ENCODE data around the gene C14orf132.

The C14orf132 gene

DNA sequence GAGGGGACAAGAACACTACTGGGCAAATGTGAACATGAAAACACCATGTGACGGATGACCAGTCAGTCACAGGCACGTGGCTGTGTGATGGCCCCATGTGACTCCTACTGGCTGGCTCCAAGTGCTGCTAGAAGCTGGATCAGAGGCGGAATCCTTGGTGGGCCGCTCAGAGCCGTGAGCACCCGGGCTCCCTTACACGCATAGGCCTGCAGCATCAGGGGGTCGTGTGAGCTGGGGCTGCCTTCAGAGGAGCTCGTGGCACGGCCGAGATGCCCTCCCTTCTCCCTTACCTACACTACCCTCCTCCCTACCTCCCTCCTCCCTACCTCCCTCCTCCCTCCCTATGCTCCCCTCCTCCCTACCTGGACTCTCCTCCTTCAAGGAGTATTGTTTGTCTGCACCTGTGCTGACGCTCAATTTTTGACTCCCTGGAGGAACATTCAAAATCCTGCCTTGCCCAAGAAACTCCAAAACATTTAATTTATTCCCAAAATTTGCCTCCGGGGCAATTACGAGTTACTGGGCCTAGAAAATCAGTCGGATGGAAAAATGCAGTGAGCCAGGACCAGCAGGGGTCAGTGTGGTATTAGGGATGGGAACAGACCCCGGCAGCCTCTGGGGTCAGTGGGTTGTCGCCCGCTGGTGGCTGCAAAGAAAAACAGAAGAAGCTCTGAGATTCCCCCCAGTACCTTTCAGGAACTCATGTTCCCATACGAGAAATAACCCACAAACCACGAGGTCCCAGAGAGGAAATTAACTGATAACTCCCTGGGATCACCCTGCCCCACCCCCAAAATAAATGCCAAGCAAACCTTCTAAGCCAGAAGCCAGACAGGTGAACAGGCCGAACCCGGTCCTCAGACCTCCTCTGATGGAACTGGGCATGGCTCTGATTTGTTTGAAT lies 61.3 kb downstream of the C14orf132 start:
- peak; percentile 41 for FAIRE-seq
- peak; percentile 58 for DNase-seq (ENCODE audit: insufficient read length, low spot score)
- TF ChIP-seq PAX5 (IDR thresholded peaks at IDR 0.05; ENCODE audit: insufficient read depth, low read length, severe bottlenecking) = peak; percentile 34
- no peak for TF ChIP-seq TAF1 (IDR thresholded peaks at IDR 0.05; ENCODE audit: low read depth, low read length)

DNA sequence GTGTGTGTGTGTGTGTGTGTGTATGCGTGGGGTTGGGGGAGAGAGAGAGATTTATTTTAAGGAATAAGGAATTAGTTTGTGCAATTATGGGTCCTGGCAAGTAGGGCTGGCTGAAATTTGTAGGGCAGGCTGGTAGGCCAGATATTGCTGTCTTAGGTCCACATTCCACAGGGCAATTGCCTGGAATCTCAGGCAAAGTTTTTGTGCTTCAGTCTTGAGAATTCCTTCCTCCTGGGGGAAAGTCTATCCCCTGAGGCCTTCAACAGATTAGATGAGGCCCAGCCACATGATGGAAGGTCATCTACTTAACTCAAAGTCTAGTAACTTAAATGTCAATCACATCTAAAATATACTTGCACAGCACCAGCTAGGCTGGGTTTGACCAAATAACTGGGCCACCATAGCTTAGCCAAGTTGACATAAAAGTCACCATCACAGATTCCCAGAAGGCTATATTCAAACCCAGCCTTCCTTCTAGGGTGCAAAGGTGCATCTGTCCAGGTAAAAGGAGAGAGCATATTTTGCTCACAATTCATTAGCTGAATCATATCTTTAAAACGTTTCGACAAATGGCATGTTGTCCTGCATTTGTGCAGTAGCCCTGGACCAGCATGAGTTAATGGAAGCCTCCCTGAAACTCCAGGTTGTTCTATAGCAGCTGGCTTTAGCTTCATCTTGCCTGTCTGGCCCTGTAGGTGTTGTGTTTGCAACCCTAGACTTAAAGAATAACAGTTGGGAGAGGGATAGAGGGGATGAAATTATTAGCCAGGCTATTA lies 63.1 kb downstream of the C14orf132 start:
- TF ChIP-seq POLR2A (IDR thresholded peaks at IDR 0.05; ENCODE audit: low read depth, low read length) (no peak), PAX5 (IDR thresholded peaks at IDR 0.05; ENCODE audit: insufficient read depth, low read length, severe bottlenecking) (no peak), SPI1 (IDR thresholded peaks at IDR 0.05; ENCODE audit: low read depth, low read length) (no peak), TAF1 (IDR thresholded peaks at IDR 0.05; ENCODE audit: low read depth, low read length) (no peak), POLR2AphosphoS5 (IDR thresholded peaks at IDR 0.05; ENCODE audit: low read depth, low read length) (no peak)
- FAIRE-seq (no peak), DNase-seq (ENCODE audit: insufficient read length, low spot score) (no peak)

DNA sequence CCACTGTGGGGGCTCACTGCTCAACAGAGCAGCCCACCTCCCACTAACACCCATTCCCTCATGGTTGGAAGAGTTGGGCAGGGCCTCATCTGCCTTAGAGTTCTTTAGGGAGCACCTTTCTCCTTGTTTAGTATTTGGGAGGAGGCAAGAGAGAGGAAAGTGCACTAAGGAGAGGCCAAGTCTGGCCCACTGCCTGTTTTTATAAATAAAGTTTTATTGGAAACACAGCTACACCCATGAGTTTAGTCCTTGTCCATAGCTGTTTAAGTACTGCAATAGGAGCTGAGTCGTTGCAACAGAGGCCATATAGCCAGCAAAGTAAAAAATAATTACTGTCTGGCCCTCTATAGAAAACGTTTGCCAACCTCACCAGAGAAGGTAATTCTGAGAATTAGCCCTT lies 63.9 kb downstream of the C14orf132 start:
- no peak for DNase-seq (ENCODE audit: insufficient read length, low spot score)
- TF ChIP-seq TAF1 (IDR thresholded peaks at IDR 0.05; ENCODE audit: low read depth, low read length) = no peak
- TF ChIP-seq POU2F2 (IDR thresholded peaks at IDR 0.05; ENCODE audit: low read depth, low read length) = no peak
- TF ChIP-seq PAX5 (IDR thresholded peaks at IDR 0.05; ENCODE audit: insufficient read depth, low read length, severe bottlenecking) = no peak
- no peak for TF ChIP-seq POLR2AphosphoS5 (IDR thresholded peaks at IDR 0.05; ENCODE audit: low read depth, low read length)
- no peak for TF ChIP-seq SPI1 (IDR thresholded peaks at IDR 0.05; ENCODE audit: low read depth, low read length)
- TF ChIP-seq POLR2A (IDR thresholded peaks at IDR 0.05; ENCODE audit: low read depth, low read length) = no peak
- no peak for FAIRE-seq

DNA sequence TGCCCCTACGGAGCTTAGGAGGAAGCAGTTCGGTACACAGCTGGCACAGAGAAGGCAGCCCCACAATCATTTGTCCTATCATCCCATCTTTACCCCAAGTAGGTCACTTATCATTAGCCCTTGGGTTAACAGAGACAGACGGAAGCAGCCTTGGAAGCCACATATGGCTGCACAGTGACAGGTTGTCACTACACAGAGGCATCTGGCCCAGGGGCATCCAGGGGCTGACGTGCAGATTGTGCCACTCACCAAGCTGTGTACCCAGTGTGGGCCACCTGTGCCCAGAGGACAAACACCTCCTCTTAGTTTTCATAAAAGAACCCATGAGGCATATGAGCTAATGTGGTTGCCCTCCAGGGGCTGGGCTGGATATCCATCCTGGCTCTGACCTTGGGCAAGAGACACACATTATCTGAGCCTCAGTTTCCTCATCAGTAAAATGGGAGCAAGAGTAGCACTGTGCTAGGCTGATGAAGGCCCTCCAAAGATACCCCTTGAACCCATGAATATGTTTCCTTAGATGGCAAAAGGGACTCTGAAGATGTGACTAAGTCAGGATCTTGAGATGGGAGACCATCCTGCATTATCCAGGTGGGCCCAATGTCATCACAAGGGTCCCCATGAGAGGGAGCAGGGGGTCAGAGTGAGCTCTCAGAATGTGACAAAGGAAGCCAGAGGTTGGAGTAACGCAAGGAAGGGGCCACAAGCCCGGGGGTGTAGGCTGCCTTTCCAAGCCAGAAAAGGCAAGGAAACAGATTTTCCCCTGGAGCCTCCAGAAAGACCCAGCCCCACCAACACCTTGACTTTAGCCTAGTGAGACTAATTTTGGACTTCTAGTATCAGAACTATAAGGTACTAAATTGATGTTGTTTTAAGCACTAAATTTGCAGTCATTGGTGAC lies 64.6 kb downstream of the C14orf132 start:
- DNase-seq (ENCODE audit: insufficient read length, low spot score) (no peak), FAIRE-seq (no peak)
- TF ChIP-seq PAX5 (IDR thresholded peaks at IDR 0.05; ENCODE audit: insufficient read depth, low read length, severe bottlenecking) (no peak), SPI1 (IDR thresholded peaks at IDR 0.05; ENCODE audit: low read depth, low read length) (no peak), POU2F2 (IDR thresholded peaks at IDR 0.05; ENCODE audit: low read depth, low read length) (no peak), TAF1 (IDR thresholded peaks at IDR 0.05; ENCODE audit: low read depth, low read length) (no peak), POLR2A (IDR thresholded peaks at IDR 0.05; ENCODE audit: low read depth, low read length) (no peak), POLR2AphosphoS5 (IDR thresholded peaks at IDR 0.05; ENCODE audit: low read depth, low read length) (no peak)

DNA sequence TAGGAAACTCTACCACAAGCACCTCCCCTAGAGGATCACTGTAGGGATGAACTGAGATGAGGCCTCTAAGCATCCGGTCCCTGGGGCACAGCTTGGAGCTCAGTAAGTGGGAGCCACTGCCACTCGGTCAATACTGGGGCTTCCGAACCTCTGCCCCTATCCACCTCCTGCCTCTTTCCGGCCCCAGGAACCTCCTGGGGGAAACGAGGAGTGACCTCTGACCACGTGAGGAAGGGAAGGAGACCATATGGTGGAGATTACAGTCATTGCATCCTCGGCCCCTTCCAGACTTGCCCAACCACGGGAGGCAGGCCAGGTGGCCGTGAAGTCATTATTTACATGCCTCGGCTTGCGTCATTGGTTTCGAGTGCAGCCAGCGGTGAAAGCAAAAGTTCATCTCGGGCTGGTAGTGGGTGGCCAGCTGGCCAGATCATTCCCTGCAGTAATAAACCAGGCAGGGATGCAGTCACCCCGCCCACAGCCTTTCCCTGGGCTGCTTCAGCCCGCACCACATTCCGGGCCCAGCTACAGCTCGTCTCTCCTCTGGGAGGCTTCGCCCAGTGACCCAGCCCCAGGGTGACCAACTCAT lies 65.4 kb downstream of the C14orf132 start:
- DNase-seq (ENCODE audit: insufficient read length, low spot score) = no peak
- TF ChIP-seq POLR2A (IDR thresholded peaks at IDR 0.05; ENCODE audit: low read depth, low read length) = no peak
- no peak for TF ChIP-seq SPI1 (IDR thresholded peaks at IDR 0.05; ENCODE audit: low read depth, low read length)
- TF ChIP-seq PAX5 (IDR thresholded peaks at IDR 0.05; ENCODE audit: insufficient read depth, low read length, severe bottlenecking) = no peak
- TF ChIP-seq POU2F2 (IDR thresholded peaks at IDR 0.05; ENCODE audit: low read depth, low read length) = no peak
- no peak for TF ChIP-seq TAF1 (IDR thresholded peaks at IDR 0.05; ENCODE audit: low read depth, low read length)
- TF ChIP-seq POLR2AphosphoS5 (IDR thresholded peaks at IDR 0.05; ENCODE audit: low read depth, low read length) = no peak
- FAIRE-seq = no peak

DNA sequence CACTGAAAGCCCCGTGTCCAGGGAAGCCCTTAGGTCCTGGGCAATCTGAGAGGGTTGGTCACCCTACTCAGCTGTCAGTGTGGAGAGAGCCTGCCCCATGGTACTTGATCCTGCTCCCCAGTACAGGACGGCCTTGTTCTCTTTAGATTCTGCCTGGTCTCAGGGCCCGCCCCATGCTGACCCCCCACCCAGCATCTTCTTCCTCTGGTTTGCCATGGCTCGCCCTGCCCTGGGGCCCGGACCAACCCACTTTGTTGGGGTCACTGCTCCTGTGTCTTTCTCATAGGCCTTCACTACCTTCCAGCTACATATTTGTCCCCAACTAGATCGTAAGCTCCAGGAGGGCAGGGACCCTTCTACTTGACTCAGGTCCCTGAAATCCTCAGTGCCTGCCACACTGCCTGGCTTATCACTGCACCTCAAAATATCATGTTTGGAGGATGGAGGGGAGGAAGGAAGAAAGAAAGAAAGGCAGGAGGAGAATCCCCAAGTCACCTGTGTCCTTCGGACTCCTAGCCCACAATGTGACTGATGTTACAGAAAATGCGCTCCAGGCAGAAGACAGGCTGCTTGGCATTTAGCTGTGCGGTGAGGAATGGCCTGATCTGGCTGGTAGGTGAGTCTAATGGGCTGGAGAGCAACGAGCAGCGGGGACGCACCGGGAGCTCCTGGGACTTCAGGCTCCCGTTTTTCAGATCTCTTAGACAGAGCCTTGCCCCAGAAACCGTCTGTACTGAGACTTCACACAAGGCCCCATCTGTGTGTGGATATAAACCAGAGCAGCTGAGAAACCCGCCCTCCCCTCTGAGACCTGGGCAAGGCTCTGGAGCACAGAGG lies 66.1 kb downstream of the C14orf132 start:
- TF ChIP-seq TAF1 (IDR thresholded peaks at IDR 0.05; ENCODE audit: low read depth, low read length) (no peak), SPI1 (IDR thresholded peaks at IDR 0.05; ENCODE audit: low read depth, low read length) (no peak), PAX5 (IDR thresholded peaks at IDR 0.05; ENCODE audit: insufficient read depth, low read length, severe bottlenecking) (no peak), POLR2A (IDR thresholded peaks at IDR 0.05; ENCODE audit: low read depth, low read length) (no peak), POLR2AphosphoS5 (IDR thresholded peaks at IDR 0.05; ENCODE audit: low read depth, low read length) (no peak), POU2F2 (IDR thresholded peaks at IDR 0.05; ENCODE audit: low read depth, low read length) (no peak)
- no peak for DNase-seq (ENCODE audit: insufficient read length, low spot score)
- FAIRE-seq = no peak

DNA sequence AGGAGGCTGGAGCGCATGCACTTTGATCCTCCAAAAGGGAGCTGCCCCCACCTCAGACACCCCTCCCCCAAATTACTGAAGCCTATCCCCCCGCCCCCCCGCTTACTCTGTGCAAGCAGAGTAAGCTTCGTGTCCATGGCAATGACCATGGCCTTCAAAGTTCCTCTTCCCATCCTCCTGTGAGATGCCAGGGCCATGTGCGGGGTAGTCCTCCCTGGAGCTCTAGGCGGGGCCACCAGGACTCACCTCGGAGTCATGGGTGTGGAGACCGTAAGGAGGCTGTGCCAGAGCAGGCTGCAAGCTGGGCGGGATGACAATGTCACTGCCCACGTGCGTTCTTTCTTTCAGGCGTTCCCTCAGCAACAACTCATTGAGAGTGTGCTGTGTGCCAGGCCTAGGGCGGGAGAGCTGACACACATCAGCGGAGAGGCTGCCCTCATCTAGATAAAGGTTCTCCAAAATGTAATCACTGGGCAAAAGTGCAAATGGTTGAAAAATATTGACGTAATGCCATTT lies 66.8 kb downstream of the C14orf132 start:
- no peak for FAIRE-seq
- no peak for DNase-seq (ENCODE audit: insufficient read length, low spot score)

DNA sequence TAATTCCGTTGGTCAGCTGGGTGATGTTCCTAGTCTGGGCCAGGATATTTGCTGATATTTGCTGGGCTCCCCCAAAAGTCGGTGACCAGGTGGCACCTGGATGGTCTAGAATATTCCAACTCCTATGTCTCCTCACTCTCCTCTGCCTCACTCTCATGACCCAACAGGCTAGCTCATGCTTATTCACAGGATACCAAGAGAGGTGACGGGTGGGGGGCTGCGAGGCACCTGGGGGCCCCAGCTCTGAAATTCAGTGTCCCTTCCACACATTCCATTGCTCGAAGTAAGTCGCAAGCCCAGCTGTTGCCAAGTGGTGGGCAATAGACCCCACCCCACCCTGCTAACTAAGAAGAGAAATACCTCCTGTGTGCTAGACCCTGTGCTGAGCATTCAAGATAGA lies 67.7 kb downstream of the C14orf132 start:
- no peak for DNase-seq (ENCODE audit: insufficient read length, low spot score)
- TF ChIP-seq POU2F2 (IDR thresholded peaks at IDR 0.05; ENCODE audit: low read depth, low read length) (no peak), TAF1 (IDR thresholded peaks at IDR 0.05; ENCODE audit: low read depth, low read length) (no peak), POLR2A (IDR thresholded peaks at IDR 0.05; ENCODE audit: low read depth, low read length) (no peak), PAX5 (IDR thresholded peaks at IDR 0.05; ENCODE audit: insufficient read depth, low read length, severe bottlenecking) (no peak)
- FAIRE-seq = no peak

More for the DNA sequence above, 66.8 kb downstream of the C14orf132 start:
- TF ChIP-seq SPI1 (IDR thresholded peaks at IDR 0.05; ENCODE audit: low read depth, low read length) (no peak), POLR2AphosphoS5 (IDR thresholded peaks at IDR 0.05; ENCODE audit: low read depth, low read length) (no peak), TAF1 (IDR thresholded peaks at IDR 0.05; ENCODE audit: low read depth, low read length) (no peak), POLR2A (IDR thresholded peaks at IDR 0.05; ENCODE audit: low read depth, low read length) (no peak)
